Peyer's patch (tissue), 4 donors: ENCODE results near the gene MYBPC3.

Experiments
- CTCF ChIP-seq, 6 experiments: fragments of 450-650 bp in 4 of 6; fragments of 200-600 bp in 2 of 6; sonication (generic) in 1 of 6; IDR thresholded peaks; one replicate each; pipeline ENCODE4 v1.5.1; 2017 to 2019; ENCODE audit warnings: antibody characterized with exemption in 6 of 6, mild to moderate bottlenecking in 3 of 6, moderate library complexity in 1 of 6
- POLR2A ChIP-seq, 2 donors: fragments of 450-650 bp; IDR thresholded peaks; one replicate each; pipeline ENCODE4 v1.5.1; 2017; ENCODE audit warnings: antibody characterized with exemption in 2 of 2, mild to moderate bottlenecking in 2 of 2, moderate library complexity in 2 of 2

- TF ChIP-seq CTCF (IDR thresholded peaks at IDR 0.05) (no peak), POLR2A (IDR thresholded peaks at IDR 0.05) (no peak)
These were observed 12.5 kb downstream of the MYBPC3 start for GRCh38 chr11:47340010-47340409.
